GM18511 (cell line): ENCODE data around the gene BAZ1A.

Source experiments
- ATAC-seq: cut with Tn5 transposase; IDR thresholded peaks from one replicate; pipeline ENCODE4 v1.9.1; 2021; ENCODE audit warnings: mild to moderate bottlenecking, moderate library complexity; ENCODE audit not compliant: unreplicated experiment

BAZ1A gene

GRCh38 chr14:34875031-34875922, at the start of gene BAZ1A:
Gene BAZ1A (minus strand): TSS chr14:34875360. CDS start chr14:34874604, 756 bp downstream.
- peak; percentile 41 for ATAC-seq

- no peak for ATAC-seq
Measured at GRCh38 chr14:34920339-34920738, 45.2 kb upstream of the BAZ1A start.

- ATAC-seq: no peak
Measured at GRCh38 chr14:34913619-34914018, 38.5 kb upstream of the BAZ1A start.

- ATAC-seq: no peak
Measured at GRCh38 chr14:34912966-34913365, 37.8 kb upstream of the BAZ1A start.

- no peak for ATAC-seq
Measured at GRCh38 chr14:34912182-34912581, 37.0 kb upstream of the BAZ1A start.

GRCh38 chr14:34911209-34912150, 36.3 kb upstream of the BAZ1A start:
- ATAC-seq: no peak

- ATAC-seq: no peak
Measured at GRCh38 chr14:34906287-34906686, 31.1 kb upstream of the BAZ1A start.

GRCh38 chr14:34895277-34895676, 20.1 kb upstream of the BAZ1A start:
- no peak for ATAC-seq

GRCh38 chr14:34890937-34891336, 15.8 kb upstream of the BAZ1A start:
- ATAC-seq: no peak

- no peak for ATAC-seq
Measured at GRCh38 chr14:34888186-34888585, 13.0 kb upstream of the BAZ1A start.

GRCh38 chr14:34883954-34884353, 8.8 kb upstream of the BAZ1A start:
- no peak for ATAC-seq

- ATAC-seq: peak; percentile 32
Measured at GRCh38 chr14:34874386-34875030, 652 bp downstream of the BAZ1A start.

GRCh38 chr14:34873589-34874385, 1.4 kb downstream of the BAZ1A start:
- peak; percentile 63 for ATAC-seq

- peak; percentile 15 for ATAC-seq
Measured at GRCh38 chr14:34872822-34873588, 2.2 kb downstream of the BAZ1A start.

GRCh38 chr14:34867199-34867598, 8.0 kb downstream of the BAZ1A start:
- no peak for ATAC-seq

- no peak for ATAC-seq
Measured at GRCh38 chr14:34865889-34866574, 9.1 kb downstream of the BAZ1A start.

GRCh38 chr14:34863844-34864243, 11.3 kb downstream of the BAZ1A start:
- no peak for ATAC-seq

GRCh38 chr14:34858765-34859164, 16.4 kb downstream of the BAZ1A start:
- no peak for ATAC-seq
